GM12878 (cell line): ENCODE data around the gene AP4S1. TPM values are rescaled to one million over a fixed set of nuclear protein-coding genes. Genes with fewer than 3 reads are reported as not detected.

Experiments used
- ATAC-seq: fragments of 200-7000 bp; cut with Tn5 transposase; 3 replicates; pipeline ENCODE4 v1.9.1; 2020; ENCODE audit warnings: mild to moderate bottlenecking, moderate library complexity
- BruUV-seq: library from RNA; stranded (reverse); fragments of 400-500 nt; replicated peaks from 2 replicates; lab custom pipeline; 2021; lab: Mats Ljungman, UMichigan
- CTCF ChIA-PET: fragments of 300-600 bp; sonication (Branson Sonifier 250); formaldehyde crosslinking; extraction: SDS; loops from one replicate; lab custom pipeline; 2021; ENCODE audit warnings: inconsistent platforms; lab: Yijun Ruan, JAX
- POLR2A ChIA-PET: fragments of 350-600 bp; formaldehyde crosslinking; extraction: SDS; loops from one replicate; lab custom pipeline; 2021; ENCODE audit warnings: inconsistent platforms; lab: Charles Lee
- RAD21 ChIA-PET: fragments of 300-600 bp; sonication (Branson Sonifier 250); formaldehyde crosslinking; loops from one replicate; lab custom pipeline; 2023; ENCODE audit warnings: antibody characterized with exemption; ENCODE audit not compliant: unreplicated experiment; lab: Charles Lee
- SMC1A ChIA-PET: fragments of 300-600 bp; sonication (Branson Sonifier 250); formaldehyde crosslinking; loops from one replicate; lab custom pipeline; 2023; ENCODE audit not compliant: unreplicated experiment, uncharacterized antibody; lab: Charles Lee
- DNase-seq: peaks from one replicate; pipeline ENCODE4 v3.0.0-alpha.2; 2011; ENCODE audit warnings: low read depth, low spot score
- FAIRE-seq: peaks from 3 replicates; lab custom pipeline; 2011; peaks lifted over from hg19 to GRCh38; lab: Jason Lieb, UNC
- H2AFZ ChIP-seq: 2 replicates; pipeline ENCODE4 v1.6.0; 2011; ENCODE audit warnings: low read depth, low read length, control low read depth; ENCODE audit not compliant: control insufficient read depth
- H3K27ac ChIP-seq: 2 replicates; pipeline ENCODE4 v1.5.1; 2011; ENCODE audit warnings: control low read depth; ENCODE audit not compliant: control insufficient read depth, insufficient read depth
- H3K27me3 ChIP-seq, 2 experiments: replicated peaks in 1 of 2; 2 replicates each; pipeline versions ENCODE4 v1.6.0 to v1.6.1; 2011; ENCODE audit warnings: low read length in 1 of 2; ENCODE audit not compliant: control insufficient read depth in 2 of 2, insufficient read depth in 2 of 2
- H3K36me3 ChIP-seq, 2 experiments: 2 replicates each; pipeline ENCODE4 v1.5.1; 2011; ENCODE audit warnings: low read length in 1 of 2; ENCODE audit not compliant: control insufficient read depth in 2 of 2, insufficient read depth in 2 of 2
- H3K4me1 ChIP-seq: 2 replicates; pipeline ENCODE4 v1.6.1; 2011; ENCODE audit warnings: mild to moderate bottlenecking, low read length, moderate library complexity, mixed read lengths; ENCODE audit not compliant: control insufficient read depth, insufficient read depth
- H3K4me2 ChIP-seq: 2 replicates; pipeline ENCODE4 v1.6.0; 2011; ENCODE audit warnings: control low read depth; ENCODE audit not compliant: control insufficient read depth, insufficient read depth
- H3K4me3 ChIP-seq: fragments of 200-600 bp; sonication (generic); 2 replicates; pipeline ENCODE4 v1.5.1; 2016
- H3K79me2 ChIP-seq: 2 replicates; pipeline ENCODE4 v1.6.0; 2011; ENCODE audit warnings: low read length; ENCODE audit not compliant: control insufficient read depth, insufficient read depth
- H3K9ac ChIP-seq: 2 replicates; pipeline ENCODE4 v1.8.0; 2011; ENCODE audit warnings: low read length, control low read depth, mixed read lengths; ENCODE audit not compliant: control insufficient read depth, insufficient read depth
- H3K9me3 ChIP-seq: replicated peaks from 3 replicates; pipeline ENCODE4 v1.5.1; 2011; ENCODE audit warnings: mild to moderate bottlenecking, low read length; ENCODE audit not compliant: control insufficient read depth, insufficient read depth
- H4K20me1 ChIP-seq: 2 replicates; pipeline ENCODE4 v1.6.0; 2011; ENCODE audit not compliant: control insufficient read depth, insufficient read depth
- PAX8 ChIP-seq: fragments of 450-650 bp; IDR thresholded peaks from 2 replicates; pipeline ENCODE4 v1.6.1; 2017; ENCODE audit warnings: mild to moderate bottlenecking, moderate library complexity
- TCF7 ChIP-seq: IDR thresholded peaks from 2 replicates; pipeline ENCODE4 v1.6.1; 2014; ENCODE audit warnings: antibody characterized with exemption, borderline replicate concordance
- WGBS: methylation state at CpG from one replicate; pipeline ENCODE4 v1.1.6; 2016; ENCODE audit warnings: low lambda C conversion rate; ENCODE audit not compliant: insufficient replicate concordance, insufficient coverage; ENCODE audit errors: missing lambda C conversion rate; 5-methylcytosine and 5-hydroxymethylcytosine counted together
- in situ Hi-C: fragments of 300-500 bp; cut with MboI; formaldehyde crosslinking; loops from 9 replicates; pipeline ENCODE4 v1.14.3; 2018; ENCODE audit warnings: mixed read lengths
- intact Hi-C: fragments of 100-400 bp; cut with micrococcal nuclease; formaldehyde crosslinking; loops from one replicate; pipeline ENCODE4 v1.14.2; 2022; ENCODE audit not compliant: unreplicated experiment
- polyA plus RNA-seq, 11 experiments: library from polyadenylated mRNA; depleted of rRNA in 4 of 11; unstranded in 6 of 11; stranded (reverse) in 5 of 11; fragments of >200 nt; fragmentation: Nextera tagmentation in 4 of 11; fragmentation: Illumina TruSeq in 1 of 11; extraction: Ambion mirVana in 4 of 11; extraction: Trizol in 1 of 11; gene quantifications; 1 replicate in 1 of 11; 2 replicates in 10 of 11; pipeline versions ENCODE4 v1.2.1 to v1.2.3, GENCODE V29; 2011 to 2016; ENCODE audit warnings: inconsistent platforms in 2 of 11, missing spikeins in 2 of 11, low read depth in 1 of 11
- total RNA-seq, 4 experiments: library from RNA; depleted of rRNA in 3 of 4; stranded (reverse); fragments of >200 nt in 3 of 4; fragmentation: Illumina TruSeq in 1 of 4; extraction: Trizol in 1 of 4; gene quantifications; 2 replicates each; pipeline versions ENCODE4 v1.2.1 to v1.2.3, GENCODE V29; 2013 to 2021
- TF ChIP-seq, protein P1 (sequence below): fragments of 450-650 bp; IDR thresholded peaks from 2 replicates; pipeline ENCODE4 v1.6.1; 2016; ENCODE audit warnings: mild to moderate bottlenecking, moderate library complexity, borderline replicate concordance

The AP4S1 gene
- total and polyA plus RNA-seq, 10 of the 15 experiments (the other 5 are each of a cell fraction or from before 2014, with no cell fraction given), result 3.6 to 9.0 (median 5.7) TPM

DNA sequence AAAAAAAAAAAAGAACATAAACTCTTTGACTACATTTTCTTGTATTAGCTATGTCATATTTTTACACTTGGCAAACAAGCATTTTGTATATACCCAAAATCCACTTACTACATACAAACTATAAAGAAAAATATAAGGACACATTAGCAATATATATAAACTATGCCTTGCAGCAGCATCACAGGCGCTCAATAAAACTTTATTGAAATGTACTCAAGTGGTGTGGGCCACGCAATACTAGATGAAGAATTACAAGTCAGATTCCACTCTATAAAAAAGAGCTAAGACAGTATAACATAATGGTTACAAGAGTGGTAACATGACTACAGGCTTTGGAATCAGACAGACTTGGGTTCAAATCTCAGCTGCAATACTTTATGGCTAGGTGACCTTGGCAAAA is 3.1 kb upstream of the AP4S1 start:
- Histone ChIP-seq H3K36me3 (peaks cover 1 to 3% of the 10 kb centered on the region in 2 experiments; a peak in 3 of 4 replicates), H3K9ac (no peak overlapping the region), H3K4me1 (peaks cover 1% of the 10 kb centered on the region; the same call in 1 of the 2 replicates), H3K9me3 (no peaks in the 10 kb centered on the region; the same call in 2 of the 3 replicates), H3K4me2 (peak overlapping the region; percentile 58), H3K27me3 (no peaks in the 10 kb centered on the region), H2AFZ (no peak overlapping the region), H3K27ac (no peak overlapping the region), H3K79me2 (peaks cover 69% of the 10 kb centered on the region), H3K4me3 (0 out of 2 replicates have a peak overlapping the region, but pooled peaks have one; percentile 92), H4K20me1 (no peaks in the 10 kb centered on the region)
- POLR2A ChIA-PET, result interaction anchor here (0.5 to 0.6 kb wide), 3 partner anchors 15 to 98 kb away, joined by 3 to 4 read pairs (median 3); no protein-coding TSS in a partner anchor
- BruUV-seq, result no TSS peak
- DNase-seq, result no peak
- in situ Hi-C loops, result no loop called here
- TF ChIP-seq, protein P1, sequence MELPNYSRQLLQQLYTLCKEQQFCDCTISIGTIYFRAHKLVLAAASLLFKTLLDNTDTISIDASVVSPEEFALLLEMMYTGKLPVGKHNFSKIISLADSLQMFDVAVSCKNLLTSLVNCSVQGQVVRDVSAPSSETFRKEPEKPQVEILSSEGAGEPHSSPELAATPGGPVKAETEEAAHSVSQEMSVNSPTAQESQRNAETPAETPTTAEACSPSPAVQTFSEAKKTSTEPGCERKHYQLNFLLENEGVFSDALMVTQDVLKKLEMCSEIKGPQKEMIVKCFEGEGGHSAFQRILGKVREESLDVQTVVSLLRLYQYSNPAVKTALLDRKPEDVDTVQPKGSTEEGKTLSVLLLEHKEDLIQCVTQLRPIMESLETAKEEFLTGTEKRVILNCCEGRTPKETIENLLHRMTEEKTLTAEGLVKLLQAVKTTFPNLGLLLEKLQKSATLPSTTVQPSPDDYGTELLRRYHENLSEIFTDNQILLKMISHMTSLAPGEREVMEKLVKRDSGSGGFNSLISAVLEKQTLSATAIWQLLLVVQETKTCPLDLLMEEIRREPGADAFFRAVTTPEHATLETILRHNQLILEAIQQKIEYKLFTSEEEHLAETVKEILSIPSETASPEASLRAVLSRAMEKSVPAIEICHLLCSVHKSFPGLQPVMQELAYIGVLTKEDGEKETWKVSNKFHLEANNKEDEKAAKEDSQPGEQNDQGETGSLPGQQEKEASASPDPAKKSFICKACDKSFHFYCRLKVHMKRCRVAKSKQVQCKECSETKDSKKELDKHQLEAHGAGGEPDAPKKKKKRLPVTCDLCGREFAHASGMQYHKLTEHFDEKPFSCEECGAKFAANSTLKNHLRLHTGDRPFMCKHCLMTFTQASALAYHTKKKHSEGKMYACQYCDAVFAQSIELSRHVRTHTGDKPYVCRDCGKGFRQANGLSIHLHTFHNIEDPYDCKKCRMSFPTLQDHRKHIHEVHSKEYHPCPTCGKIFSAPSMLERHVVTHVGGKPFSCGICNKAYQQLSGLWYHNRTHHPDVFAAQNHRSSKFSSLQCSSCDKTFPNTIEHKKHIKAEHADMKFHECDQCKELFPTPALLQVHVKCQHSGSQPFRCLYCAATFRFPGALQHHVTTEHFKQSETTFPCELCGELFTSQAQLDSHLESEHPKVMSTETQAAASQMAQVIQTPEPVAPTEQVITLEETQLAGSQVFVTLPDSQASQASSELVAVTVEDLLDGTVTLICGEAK, result peak; percentile 88
- TF ChIP-seq PAX8 (no peak), TCF7 (no peak)
- no peak for FAIRE-seq
- WGBS, result 80% methylated on average over 2 of the region's 2 CpGs
- RAD21 ChIA-PET, result no interaction called here
- CTCF ChIA-PET, result interaction anchor here (3.3 kb wide), 1 partner anchor 42 kb away, joined by 20 read pairs; no protein-coding TSS in a partner anchor
- intact Hi-C loops, result no loop called here
- ATAC-seq, result no peak
- SMC1A ChIA-PET, result interaction anchor here (0.9 to 1.4 kb wide), 4 partner anchors 10 to 64 kb away, joined by 3 to 4 read pairs (median 4); no protein-coding TSS in a partner anchor
